ENCODE data around the gene BCAS1.

BCAS1 gene

DNA sequence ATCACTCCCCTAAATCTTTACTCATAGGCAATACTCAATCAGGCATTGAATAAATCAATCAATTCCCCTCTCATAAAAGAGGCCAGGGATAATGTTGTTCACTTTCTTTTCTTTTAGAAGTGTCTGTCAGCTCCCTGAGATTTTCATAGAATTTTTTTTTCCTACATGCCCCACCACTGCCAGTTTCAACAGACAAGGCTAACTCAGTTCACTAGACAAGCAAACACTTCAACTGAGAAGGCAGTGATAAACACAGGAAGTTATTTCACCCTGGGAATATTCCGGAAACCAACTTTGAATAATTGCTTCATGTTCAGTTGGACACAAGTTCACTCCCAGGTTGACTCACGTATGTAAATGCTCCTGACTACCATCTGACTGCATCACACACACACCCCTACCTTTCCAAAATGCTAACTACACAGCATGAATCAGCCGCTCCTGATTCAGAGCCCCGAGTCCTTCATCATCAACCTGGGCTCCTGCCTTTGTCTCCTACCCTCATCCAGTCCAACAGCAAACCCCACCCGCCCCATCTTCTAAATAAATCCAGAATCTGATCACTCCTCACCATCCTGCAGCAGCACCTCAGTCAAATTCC lies 143.9 kb downstream of the BCAS1 start:
- no peak for TF ChIP-seq ZNF70 (CRISPR knock-in tag; IDR thresholded peaks at IDR 0.05)
- TF ChIP-seq, protein P1, sequence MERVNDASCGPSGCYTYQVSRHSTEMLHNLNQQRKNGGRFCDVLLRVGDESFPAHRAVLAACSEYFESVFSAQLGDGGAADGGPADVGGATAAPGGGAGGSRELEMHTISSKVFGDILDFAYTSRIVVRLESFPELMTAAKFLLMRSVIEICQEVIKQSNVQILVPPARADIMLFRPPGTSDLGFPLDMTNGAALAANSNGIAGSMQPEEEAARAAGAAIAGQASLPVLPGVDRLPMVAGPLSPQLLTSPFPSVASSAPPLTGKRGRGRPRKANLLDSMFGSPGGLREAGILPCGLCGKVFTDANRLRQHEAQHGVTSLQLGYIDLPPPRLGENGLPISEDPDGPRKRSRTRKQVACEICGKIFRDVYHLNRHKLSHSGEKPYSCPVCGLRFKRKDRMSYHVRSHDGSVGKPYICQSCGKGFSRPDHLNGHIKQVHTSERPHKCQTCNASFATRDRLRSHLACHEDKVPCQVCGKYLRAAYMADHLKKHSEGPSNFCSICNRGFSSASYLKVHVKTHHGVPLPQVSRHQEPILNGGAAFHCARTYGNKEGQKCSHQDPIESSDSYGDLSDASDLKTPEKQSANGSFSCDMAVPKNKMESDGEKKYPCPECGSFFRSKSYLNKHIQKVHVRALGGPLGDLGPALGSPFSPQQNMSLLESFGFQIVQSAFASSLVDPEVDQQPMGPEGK (CRISPR knock-in tag; IDR thresholded peaks at IDR 0.05; ENCODE audit: borderline replicate concordance): no peak
- no peak for TF ChIP-seq ZC3H10 (CRISPR knock-in tag; IDR thresholded peaks at IDR 0.05)
- TF ChIP-seq, protein P2, sequence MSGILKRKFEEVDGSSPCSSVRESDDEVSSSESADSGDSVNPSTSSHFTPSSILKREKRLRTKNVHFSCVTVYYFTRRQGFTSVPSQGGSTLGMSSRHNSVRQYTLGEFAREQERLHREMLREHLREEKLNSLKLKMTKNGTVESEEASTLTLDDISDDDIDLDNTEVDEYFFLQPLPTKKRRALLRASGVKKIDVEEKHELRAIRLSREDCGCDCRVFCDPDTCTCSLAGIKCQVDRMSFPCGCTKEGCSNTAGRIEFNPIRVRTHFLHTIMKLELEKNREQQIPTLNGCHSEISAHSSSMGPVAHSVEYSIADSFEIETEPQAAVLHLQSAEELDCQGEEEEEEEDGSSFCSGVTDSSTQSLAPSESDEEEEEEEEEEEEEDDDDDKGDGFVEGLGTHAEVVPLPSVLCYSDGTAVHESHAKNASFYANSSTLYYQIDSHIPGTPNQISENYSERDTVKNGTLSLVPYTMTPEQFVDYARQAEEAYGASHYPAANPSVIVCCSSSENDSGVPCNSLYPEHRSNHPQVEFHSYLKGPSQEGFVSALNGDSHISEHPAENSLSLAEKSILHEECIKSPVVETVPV (CRISPR knock-in tag; IDR thresholded peaks at IDR 0.05): no peak
- TF ChIP-seq SNAI2 (CRISPR knock-in tag; IDR thresholded peaks at IDR 0.05): no peak
- TF ChIP-seq TCF4 (CRISPR knock-in tag; IDR thresholded peaks at IDR 0.05; ENCODE audit: borderline replicate concordance): no peak
- TF ChIP-seq, protein P3, sequence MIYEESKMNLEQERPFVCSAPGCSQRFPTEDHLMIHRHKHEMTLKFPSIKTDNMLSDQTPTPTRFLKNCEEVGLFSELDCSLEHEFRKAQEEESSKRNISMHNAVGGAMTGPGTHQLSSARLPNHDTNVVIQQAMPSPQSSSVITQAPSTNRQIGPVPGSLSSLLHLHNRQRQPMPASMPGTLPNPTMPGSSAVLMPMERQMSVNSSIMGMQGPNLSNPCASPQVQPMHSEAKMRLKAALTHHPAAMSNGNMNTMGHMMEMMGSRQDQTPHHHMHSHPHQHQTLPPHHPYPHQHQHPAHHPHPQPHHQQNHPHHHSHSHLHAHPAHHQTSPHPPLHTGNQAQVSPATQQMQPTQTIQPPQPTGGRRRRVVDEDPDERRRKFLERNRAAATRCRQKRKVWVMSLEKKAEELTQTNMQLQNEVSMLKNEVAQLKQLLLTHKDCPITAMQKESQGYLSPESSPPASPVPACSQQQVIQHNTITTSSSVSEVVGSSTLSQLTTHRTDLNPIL (CRISPR knock-in tag; IDR thresholded peaks at IDR 0.05; ENCODE audit: low read depth): no peak
- TF ChIP-seq ISL1 (CRISPR knock-in tag; IDR thresholded peaks at IDR 0.05): no peak
- no peak for TF ChIP-seq RARB (CRISPR knock-in tag; IDR thresholded peaks at IDR 0.05)
- no peak for TF ChIP-seq BACH2 (CRISPR knock-in tag; IDR thresholded peaks at IDR 0.05; ENCODE audit: borderline replicate concordance)
- TF ChIP-seq, protein P4, sequence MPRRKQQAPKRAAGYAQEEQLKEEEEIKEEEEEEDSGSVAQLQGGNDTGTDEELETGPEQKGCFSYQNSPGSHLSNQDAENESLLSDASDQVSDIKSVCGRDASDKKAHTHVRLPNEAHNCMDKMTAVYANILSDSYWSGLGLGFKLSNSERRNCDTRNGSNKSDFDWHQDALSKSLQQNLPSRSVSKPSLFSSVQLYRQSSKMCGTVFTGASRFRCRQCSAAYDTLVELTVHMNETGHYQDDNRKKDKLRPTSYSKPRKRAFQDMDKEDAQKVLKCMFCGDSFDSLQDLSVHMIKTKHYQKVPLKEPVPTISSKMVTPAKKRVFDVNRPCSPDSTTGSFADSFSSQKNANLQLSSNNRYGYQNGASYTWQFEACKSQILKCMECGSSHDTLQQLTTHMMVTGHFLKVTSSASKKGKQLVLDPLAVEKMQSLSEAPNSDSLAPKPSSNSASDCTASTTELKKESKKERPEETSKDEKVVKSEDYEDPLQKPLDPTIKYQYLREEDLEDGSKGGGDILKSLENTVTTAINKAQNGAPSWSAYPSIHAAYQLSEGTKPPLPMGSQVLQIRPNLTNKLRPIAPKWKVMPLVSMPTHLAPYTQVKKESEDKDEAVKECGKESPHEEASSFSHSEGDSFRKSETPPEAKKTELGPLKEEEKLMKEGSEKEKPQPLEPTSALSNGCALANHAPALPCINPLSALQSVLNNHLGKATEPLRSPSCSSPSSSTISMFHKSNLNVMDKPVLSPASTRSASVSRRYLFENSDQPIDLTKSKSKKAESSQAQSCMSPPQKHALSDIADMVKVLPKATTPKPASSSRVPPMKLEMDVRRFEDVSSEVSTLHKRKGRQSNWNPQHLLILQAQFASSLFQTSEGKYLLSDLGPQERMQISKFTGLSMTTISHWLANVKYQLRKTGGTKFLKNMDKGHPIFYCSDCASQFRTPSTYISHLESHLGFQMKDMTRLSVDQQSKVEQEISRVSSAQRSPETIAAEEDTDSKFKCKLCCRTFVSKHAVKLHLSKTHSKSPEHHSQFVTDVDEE (CRISPR knock-in tag; IDR thresholded peaks at IDR 0.05): no peak
- TF ChIP-seq CSDC2 (CRISPR knock-in tag; IDR thresholded peaks at IDR 0.05): no peak
- TF ChIP-seq GLIS3 (CRISPR knock-in tag; IDR thresholded peaks at IDR 0.05): no peak
- no peak for TF ChIP-seq ZFP3 (CRISPR knock-in tag; IDR thresholded peaks at IDR 0.05)
- TF ChIP-seq OSR1 (CRISPR knock-in tag; IDR thresholded peaks at IDR 0.05): no peak
- TF ChIP-seq PPARA (CRISPR knock-in tag; IDR thresholded peaks at IDR 0.05; ENCODE audit: borderline replicate concordance): no peak
- no peak for TF ChIP-seq ESRRG (CRISPR knock-in tag; IDR thresholded peaks at IDR 0.05)
- TF ChIP-seq, protein P5, sequence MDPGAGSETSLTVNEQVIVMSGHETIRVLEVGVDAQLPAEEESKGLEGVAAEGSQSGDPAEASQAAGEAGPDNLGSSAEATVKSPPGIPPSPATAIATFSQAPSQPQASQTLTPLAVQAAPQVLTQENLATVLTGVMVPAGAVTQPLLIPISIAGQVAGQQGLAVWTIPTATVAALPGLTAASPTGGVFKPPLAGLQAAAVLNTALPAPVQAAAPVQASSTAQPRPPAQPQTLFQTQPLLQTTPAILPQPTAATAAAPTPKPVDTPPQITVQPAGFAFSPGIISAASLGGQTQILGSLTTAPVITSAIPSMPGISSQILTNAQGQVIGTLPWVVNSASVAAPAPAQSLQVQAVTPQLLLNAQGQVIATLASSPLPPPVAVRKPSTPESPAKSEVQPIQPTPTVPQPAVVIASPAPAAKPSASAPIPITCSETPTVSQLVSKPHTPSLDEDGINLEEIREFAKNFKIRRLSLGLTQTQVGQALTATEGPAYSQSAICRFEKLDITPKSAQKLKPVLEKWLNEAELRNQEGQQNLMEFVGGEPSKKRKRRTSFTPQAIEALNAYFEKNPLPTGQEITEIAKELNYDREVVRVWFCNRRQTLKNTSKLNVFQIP (CRISPR knock-in tag; IDR thresholded peaks at IDR 0.05; ENCODE audit: borderline replicate concordance, low read depth): no peak
- TF ChIP-seq ZFP30 (CRISPR knock-in tag; IDR thresholded peaks at IDR 0.05): no peak
- TF ChIP-seq ARNTL (CRISPR knock-in tag; IDR thresholded peaks at IDR 0.05; ENCODE audit: borderline replicate concordance, low read depth): no peak
- ATAC-seq: peak; percentile 88

DNA sequence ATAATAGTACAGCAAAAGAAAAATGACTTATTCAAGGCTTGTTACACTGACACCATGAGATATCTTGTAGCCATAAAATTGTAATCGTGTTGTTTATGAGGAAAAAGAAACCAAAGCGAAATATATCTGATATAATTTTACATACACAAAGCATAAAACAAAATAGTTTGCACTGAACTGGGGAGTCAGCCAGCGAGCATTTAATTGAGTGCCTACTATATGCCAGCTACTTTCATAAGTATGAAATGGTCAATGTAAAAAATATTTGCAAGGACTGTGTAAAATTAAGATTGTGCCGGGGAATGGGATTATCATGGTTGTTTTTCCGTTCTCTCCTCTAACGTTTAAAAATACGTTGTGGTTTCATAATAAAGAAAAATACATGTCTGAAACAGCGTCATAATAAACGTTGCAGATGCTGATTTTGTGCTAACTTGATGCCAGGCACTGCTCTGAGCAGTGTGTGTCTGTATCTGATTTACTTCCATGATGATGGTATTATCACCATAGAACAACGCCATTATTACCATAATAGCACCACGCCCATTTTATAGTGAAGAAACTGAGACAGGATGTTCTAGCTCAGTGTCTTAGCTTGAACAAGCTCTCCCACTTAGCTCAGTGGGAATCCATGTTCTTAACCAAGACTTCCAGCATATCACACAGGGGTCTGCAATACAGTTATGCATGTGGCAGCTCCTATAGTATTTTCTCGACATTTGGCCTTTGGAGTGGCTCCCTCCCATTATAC lies 144.6 kb downstream of the BCAS1 start:
- ATAC-seq: no peak
- TF ChIP-seq GLIS3 (CRISPR knock-in tag; IDR thresholded peaks at IDR 0.05) (no peak), ARNTL (CRISPR knock-in tag; IDR thresholded peaks at IDR 0.05; ENCODE audit: borderline replicate concordance, low read depth) (no peak), ISL1 (CRISPR knock-in tag; IDR thresholded peaks at IDR 0.05) (no peak), BACH2 (CRISPR knock-in tag; IDR thresholded peaks at IDR 0.05; ENCODE audit: borderline replicate concordance) (no peak), ESRRG (CRISPR knock-in tag; IDR thresholded peaks at IDR 0.05) (no peak), TOX (CRISPR knock-in tag; IDR thresholded peaks at IDR 0.05; ENCODE audit: borderline replicate concordance) (no peak), CSDC2 (CRISPR knock-in tag; IDR thresholded peaks at IDR 0.05) (no peak), ZNF8 (CRISPR knock-in tag; IDR thresholded peaks at IDR 0.05) (no peak), SNAI2 (CRISPR knock-in tag; IDR thresholded peaks at IDR 0.05) (no peak)
- TF ChIP-seq, protein P5 (CRISPR knock-in tag; IDR thresholded peaks at IDR 0.05; ENCODE audit: borderline replicate concordance, low read depth): no peak
- TF ChIP-seq, protein P2 (CRISPR knock-in tag; IDR thresholded peaks at IDR 0.05): no peak
